SHP77 treated with DMSO at 0.1 percent for 48 hours (cell line): ENCODE measurements around the gene FN3KRP.
A peak's percentile ranks its signal among the peaks of the same experiment; 100 is the strongest.
"Not testable (repeated sequence)": the region's sequence is repeated elsewhere in the genome, so short reads cannot be mapped to it uniquely, and the experiment has no call there.

Experiments
- DNase-seq: peaks from one replicate; lab custom pipeline; 2025; lab: John Stamatoyannopoulos, UW

Gene FN3KRP

DNA sequence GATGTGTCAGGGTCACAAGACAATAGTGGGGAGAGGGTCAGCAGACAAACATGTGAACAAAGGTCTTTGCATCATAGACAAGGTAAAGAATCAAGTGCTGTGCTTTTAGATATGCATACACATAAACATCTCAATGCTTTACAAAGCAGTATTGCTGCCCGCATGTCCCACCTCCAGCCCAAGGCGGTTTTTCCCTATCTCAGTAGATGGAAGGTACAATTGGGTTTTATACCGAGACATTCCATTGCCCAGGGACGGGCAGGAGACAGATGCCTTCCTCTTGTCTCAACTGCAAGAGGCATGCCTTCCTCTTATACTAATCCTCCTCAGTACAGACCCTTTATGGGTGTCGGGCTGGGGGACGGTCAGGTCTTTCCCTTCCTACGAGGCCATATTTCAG, 28.2 kb downstream of the FN3KRP start:
- not testable (repeated sequence) for DNase-seq

DNA sequence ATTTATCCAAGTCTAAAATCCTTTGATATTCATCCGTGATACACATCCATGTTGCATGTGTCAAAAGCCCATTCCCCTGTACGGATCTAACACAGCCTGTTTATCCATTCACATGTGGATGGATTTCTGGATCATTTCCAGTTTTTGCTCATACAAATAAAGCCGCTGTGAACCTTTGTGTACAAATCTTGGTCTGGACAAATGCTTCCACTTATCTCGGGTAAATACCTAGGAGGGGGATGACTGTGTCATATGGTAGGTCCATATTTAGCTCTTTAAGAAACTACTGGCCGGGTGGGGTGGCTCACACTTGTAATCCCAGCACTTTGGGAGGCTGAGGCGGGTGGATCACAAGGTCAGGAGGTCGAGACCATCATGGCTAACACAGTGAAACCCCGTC, 29.0 kb downstream of the FN3KRP start:
- no peak for DNase-seq

DNA sequence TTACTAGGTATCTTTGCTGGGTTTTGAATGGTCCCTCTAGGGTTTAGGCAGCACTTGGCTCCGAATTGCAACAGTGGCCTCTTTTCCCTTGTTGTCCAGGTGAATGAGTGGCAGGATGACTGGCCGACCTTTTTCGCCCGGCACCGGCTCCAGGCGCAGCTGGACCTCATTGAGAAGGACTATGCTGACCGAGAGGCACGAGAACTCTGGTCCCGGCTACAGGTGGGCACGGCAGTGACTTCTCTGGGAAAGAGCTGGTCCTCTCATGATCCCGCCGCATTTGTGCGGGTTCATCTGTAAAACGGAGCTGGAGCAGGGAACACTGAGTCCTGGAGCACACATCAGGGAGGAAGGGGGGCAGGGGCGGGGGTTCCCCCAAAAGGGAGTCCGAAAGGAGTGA, 32.2 kb downstream of the FN3KRP start:
- no peak for DNase-seq

DNA sequence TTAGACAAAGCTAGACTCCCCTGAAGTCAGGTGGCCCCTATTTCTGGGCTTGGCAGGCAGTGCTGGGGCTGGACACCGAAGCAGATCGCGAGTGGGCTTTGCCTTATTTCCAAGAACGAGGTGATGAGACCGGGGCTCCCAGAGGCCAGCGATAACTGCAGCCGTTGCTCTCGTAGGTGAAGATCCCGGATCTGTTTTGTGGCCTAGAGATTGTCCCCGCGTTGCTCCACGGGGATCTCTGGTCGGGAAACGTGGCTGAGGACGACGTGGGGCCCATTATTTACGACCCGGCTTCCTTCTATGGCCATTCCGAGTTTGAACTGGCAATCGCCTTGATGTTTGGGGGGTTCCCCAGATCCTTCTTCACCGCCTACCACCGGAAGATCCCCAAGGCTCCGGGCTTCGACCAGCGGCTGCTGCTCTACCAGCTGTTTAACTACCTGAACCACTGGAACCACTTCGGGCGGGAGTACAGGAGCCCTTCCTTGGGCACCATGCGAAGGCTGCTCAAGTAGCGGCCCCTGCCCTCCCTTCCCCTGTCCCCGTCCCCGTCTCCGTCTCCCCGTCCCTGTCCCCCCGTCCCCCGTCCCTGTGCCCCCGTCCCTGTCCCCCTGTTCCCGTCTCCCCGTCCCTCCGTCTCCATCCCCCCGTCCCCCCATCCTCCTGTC, 33.9 kb downstream of the FN3KRP start:
- DNase-seq = no peak

DNA sequence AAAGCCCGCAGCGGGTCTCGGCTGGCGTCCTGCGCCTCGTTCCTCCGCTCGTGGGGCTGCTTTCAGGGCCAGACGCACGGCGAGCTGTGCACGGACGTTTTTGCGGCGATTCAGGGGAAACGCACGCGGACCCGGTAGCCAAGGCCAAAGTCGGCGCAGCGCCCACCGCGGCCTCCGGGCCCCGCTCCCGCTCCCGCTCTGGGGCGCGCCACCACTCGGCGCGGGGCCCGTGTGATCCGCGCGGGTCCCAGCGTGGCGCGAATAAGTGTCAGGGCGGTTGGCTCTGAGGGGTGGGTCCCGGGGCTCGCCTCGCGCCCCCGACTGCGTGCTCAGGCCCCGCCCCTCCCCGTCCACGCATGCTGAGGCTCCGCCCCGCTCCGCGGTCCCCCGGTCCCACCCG, 34.7 kb downstream of the FN3KRP start:
- no peak for DNase-seq

DNA sequence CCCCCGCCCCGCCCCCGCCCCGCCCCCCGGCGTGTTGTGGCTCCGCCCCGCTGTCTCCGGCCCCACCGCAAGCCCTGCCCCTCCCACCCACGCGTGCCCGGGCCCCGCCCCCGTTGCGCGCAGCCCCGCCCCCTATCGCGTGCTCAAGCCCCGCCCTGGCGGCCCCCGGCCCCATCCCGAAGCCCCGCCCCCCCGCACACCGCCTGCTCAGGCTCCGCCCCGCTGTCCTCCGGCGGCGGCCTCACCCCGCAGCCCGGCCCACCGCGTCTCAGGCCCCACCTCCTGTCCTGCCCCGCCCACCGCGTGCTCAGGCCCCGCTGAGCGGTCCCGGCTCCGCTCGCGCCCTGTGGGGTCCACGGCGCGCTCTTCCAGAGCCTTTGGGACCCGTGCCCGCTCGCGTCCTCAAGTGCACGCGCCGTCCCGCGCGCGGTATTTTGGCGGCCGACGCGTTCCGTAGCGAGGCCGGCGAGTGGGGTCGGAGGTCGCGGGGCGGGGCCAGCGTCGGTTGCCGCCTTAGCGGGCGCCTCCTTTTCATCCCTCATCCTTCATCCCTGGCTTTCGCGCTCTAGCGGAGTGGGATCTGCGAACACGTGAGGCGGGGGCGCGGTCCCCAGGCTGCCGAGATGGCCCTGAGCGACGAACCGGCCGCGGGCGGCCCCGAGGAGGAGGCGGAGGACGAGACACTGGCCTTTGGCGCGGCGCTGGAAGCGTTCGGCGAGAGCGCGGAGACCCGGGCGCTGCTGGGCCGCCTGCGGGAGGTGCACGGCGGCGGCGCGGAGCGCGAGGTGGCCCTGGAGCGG, 35.3 kb downstream of the FN3KRP start, which contains the start of gene TBCD:
Gene TBCD (plus strand): TSS at position 495 of the 800 bp plus-strand sequence. CDS start 129 bp downstream, at position 624.
- peak; percentile 83 for DNase-seq

DNA sequence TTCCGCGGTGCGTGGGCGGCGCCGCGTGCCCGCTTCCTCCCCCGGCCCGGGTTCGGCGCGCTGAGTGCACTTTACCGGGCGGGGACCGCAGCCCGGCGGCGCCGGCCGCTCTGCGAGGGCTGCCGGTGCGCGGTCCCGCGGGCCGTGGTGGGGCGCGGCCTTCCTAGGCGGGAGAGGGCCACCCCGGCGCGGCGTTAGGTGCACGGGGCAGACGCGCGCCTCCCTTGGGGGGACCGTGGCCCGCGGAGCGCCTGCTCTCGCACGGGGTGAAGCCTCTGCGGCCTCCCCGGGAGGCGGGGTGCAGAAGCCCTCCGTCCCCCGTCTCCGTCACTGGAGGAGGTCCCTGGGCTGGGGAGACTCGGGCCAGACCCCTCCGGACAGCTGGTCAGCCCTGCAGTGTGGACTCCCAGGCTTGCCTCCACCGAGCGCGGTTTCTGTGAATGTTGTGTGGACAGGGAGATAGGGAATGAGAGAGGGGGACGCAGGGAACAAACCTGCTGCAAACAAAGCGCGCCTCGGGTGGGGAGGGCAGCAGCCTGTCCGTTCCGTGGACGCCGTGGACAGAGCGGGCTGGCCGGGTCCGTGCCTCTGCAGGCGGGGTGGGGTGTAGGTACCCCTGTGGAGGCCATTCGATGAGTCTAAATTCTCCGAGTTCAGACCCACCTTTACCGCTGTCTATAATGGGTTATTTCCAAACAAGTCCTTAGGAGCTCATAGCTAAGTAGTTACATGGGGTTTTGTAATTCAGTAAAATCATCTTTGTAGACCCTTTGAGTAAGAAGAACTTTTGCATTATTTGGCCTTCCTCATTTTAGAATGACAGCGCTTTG, 36.1 kb downstream of the FN3KRP start:
- DNase-seq = no peak

DNA sequence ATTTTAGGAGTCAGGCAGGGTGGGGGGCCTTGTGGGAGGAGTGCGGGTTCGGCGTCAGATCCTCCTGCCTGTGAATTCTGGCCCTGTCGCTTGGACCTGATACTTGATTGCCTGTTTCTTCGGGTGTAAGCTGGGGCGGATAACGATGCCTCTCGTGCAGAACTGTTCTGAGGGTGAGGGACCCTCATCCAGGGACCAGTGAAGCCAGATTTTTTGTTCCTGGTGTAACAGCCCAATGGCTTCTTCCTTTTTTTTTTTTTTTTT, 36.6 kb downstream of the FN3KRP start:
- no peak for DNase-seq

DNA sequence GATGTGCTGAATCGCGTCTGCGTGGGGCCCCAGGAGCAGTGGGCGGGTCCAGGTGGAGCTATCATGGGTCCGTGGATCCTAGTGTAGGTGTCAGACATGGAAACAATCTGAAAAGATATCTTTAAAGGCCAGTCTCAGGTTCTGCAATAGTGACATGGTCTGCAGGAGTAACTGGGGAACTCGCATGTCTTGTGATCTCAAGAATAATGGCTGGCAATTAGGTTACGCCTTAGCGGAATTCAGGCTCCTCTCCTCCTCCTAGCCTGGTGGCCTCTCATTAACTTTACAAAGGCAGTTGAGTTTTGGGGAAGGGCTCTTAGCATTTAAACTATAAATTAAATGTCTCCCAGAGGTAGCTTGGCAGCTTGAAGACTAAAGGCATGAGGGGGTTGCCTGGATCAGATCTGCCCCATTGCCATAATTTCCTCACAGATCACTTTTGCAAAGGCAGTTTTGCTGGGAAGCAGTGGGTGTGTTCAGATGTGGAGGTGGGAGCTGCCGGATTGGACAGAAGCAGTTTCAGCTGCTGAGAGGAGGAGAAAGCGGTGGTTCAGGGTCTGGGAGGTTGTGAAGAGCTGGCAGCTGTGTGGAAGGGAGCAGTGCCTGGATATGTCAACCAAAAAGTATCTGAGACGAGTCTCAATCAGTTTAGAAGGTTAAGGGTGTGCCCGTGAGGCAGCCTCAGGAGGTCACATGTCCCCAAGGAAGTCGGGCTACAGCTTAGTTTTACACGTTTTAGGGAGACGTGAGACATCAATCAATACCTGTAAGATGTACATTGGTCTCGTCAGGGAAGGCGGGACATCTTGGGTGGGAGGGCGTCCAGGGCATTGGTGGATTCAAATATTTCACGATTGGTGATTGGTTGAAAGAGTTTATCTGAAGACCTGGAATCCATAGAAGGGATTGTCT, 38.0 kb downstream of the FN3KRP start:
- DNase-seq = no peak

DNA sequence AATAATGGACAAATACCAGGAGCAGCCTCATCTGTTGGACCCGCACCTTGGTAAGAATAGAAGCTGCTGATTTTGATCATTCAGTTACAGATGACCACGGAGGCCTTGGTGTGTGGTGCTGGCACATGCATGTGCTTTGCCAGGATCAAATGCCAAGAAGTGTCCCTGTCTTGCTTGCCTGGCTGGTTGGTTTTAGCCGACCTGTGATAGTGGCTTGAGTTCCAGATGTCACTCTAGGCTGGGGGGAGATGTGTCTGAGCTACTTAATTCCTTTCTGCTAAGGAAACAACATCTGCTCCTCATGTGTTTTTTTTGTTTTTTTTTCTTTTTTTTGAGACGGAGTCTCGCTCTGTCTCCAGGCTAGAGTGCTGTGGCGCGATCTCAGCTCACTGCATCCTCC, 39.7 kb downstream of the FN3KRP start:
- no peak for DNase-seq

DNA sequence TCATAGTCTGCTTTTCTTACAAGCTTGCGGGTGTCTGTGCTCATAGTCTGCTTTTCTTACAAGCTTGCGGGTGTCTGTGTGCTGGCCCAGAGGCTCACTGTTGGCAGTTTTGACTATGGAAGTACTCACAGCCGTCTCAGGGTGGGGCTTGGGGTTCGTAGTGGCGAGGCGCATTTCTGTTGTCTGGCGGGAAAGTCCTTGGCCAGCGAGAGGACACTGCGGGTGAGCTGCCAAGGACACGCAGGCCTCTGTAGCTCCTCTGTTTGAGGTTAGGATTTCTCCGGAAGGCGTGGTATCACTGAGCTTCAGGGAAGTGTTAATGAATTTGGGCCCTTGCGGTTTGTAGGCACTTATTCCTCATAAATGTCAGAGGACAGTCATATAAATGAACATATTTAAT, 48.9 kb downstream of the FN3KRP start:
- no peak for DNase-seq

DNA sequence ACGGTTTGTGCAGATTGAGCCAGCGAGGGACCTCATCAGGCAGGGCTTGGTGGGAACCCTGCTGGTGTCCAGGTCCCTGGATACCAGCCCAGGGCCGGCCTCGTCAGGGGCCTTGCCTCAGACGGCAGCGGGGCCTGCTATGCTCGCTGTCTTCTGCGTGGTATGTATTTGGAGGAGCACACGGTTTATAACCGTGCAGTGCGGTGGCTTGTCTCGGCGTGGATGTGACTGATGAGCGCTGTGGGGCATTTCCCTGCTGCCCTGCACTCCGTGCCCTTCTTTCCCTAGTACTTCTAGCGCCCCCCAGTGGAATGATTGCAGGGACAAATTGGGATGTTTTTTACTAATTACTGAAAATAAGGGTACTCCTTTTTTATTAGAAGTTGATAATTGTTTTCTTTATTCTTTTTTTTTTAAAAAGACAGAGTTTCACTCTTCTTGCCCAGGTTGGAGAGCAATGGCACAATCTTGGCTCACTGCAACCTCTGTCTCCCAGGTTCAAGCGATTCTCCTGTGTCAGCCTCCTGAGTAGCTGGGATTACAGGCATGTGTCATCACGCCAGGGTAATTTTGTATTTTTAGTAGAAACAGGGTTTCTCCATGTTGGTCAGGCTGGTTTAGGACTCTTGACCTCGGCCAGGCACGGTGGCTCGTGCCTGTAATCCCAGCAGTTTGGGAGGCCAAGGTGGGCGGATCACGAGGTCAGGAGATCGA, 50.7 kb downstream of the FN3KRP start:
- no peak for DNase-seq

DNA sequence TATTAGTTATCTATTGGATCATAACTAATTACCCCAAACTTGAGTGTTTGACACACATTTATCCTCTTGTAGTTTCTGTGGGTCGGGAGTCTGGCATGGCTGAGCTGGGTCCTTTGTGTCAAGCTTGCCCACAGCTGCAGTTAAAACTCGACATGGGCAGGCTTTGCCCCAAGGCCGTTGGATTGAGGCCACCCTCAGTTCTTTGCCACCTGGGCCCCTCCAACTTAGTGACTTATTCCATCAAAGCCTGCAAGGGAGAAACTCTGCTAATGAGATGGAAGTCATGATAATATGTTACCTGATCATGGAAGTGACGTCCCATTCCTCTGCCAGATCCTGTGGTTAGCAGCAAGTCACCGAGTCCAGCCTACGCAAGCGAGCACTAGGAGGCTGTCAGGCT, 52.5 kb downstream of the FN3KRP start:
- no peak for DNase-seq

DNA sequence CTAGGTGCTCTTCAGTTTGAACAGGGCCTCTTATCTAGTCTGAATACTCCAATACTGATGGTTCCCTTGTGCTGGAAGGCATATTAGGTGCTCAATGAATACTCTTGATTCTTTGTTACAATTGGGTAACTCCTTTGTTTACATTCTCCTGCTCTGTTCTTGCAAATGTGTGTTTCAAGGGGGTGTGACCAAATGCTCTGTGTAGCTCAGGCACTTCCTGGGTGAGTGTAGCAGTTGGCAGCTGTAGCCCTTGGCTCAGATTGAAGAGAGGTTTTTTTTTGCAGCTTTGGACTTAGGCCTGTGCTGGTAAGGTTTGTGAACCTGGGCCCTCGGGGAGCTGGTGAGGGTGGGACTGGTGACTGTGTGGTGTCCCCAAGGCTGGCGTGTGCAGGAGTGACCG, 55.5 kb downstream of the FN3KRP start:
- no peak for DNase-seq

DNA sequence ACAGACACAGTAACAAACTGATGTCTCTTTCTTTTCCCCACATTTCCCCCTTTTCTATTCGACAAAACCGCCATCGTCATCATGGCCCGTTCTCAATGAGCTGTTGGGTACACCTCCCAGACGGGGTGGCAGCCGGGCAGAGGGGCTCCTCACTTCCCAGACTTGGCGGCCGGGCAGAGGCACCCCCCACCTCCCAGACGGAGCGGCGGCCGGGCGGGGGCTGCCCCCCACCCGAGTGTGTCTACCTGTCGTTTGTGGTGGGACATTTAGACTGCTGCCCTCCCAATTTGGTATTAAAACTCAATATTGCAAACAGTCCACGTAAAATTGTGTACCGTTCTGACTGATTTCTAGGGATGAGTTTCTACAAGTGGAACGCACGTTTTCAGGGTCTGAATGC, 58.0 kb downstream of the FN3KRP start:
- DNase-seq = not testable (repeated sequence)

DNA sequence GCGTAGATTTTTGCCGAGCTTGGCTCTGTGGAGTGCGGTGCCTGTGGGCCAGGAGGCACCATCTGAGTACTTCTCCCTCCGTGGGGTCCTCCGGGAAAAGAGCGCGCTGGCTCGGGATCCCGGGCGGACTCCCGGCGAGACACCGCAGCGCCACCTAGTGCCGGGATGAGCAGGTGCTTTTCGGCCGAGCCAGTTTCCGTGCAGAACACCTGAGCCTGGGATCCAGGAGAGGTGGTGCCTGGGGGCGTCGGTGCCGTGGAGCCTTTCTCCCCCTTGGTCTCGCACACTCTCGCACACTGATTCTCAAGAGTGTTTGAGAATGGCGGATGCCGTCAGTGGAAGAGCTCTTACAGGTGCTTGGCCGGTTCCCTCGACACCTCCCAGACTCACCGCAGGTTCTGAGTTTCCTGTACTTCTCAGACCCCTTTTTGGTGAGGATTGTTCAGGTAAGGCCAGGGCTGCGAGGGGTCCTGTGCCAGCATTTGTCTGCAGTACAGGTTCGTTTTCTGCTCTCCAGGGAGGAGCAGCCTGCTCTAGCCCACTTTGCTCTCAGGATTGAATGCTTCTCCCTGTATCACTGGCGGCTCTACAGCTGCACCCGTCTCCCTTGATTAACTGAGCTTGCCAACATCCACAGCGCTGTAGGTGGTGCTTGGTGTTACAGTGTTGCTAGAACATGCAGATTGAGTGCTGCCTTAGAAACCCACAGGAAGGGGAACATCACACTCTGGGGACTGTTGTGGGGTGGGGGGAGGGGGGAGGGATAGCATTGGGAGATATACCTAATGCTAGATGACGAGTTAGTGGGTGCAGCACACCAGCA, 58.7 kb downstream of the FN3KRP start:
- no peak for DNase-seq

DNA sequence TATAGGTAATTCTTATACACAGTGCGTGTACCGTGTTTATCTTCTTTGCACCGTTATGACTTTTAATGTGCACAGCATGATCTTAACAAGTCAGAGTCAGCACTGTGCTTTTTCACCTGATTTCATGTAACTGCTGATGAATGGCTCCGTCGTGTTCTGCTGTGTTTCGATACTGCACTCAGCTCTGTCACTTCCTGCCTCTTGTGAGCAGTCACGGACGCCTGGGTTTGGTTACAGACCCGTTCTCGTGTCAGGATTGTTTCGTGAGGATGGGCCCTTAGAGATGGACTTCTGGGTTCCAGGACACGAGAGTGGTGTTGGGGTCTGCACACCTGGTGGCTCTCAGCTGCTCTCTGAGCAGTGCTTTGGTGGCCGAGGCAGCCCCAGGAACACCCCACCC, 59.9 kb downstream of the FN3KRP start:
- DNase-seq = no peak
